ENCODE measurements around the gene TUBGCP2.

Gene TUBGCP2

GRCh38 chr10:133339708-133340380 is 31.2 kb upstream of the TUBGCP2 start:
- TF ChIP-seq CTCF (conservative IDR thresholded peaks at IDR 0.05), result no peak
- H3K27ac ChIP-seq, result no peak overlapping the region

GRCh38 chr10:133338080-133339071 is 29.7 kb upstream of the TUBGCP2 start:
- no peak for TF ChIP-seq CTCF (conservative IDR thresholded peaks at IDR 0.05)
- no peak overlapping the region for H3K27ac ChIP-seq

GRCh38 chr10:133337370-133337725 is 28.7 kb upstream of the TUBGCP2 start:
- H3K27ac ChIP-seq, result no peak overlapping the region
- TF ChIP-seq CTCF (conservative IDR thresholded peaks at IDR 0.05), result no peak

GRCh38 chr10:133336577-133337369 is 28.1 kb upstream of the TUBGCP2 start, which contains the start of gene CALY:
Gene CALY (minus strand): TSS chr10:133336896. CDS start chr10:133328989, 7,907 bp downstream.
- no peak within 1 kb of the TSS for H3K27ac ChIP-seq

GRCh38 chr10:133336118-133336576 is 27.5 kb upstream of the TUBGCP2 start:
- H3K27ac ChIP-seq, result no peak overlapping the region
- no peak for TF ChIP-seq CTCF (conservative IDR thresholded peaks at IDR 0.05)

More at GRCh38 chr10:133336577-133337369, 28.1 kb upstream of the TUBGCP2 start, which contains the start of gene CALY:
- TF ChIP-seq CTCF (conservative IDR thresholded peaks at IDR 0.05), result no peak

GRCh38 chr10:133335246-133336117 is 26.8 kb upstream of the TUBGCP2 start:
- no peak overlapping the region for H3K27ac ChIP-seq
- no peak for TF ChIP-seq CTCF (conservative IDR thresholded peaks at IDR 0.05)

All from VCaP (cell line).